IMR-90 (cell line): ENCODE data around the gene ABI3BP. TPM values are rescaled to one million over a fixed set of nuclear protein-coding genes. Genes with fewer than 3 reads are reported as not detected.

Experiments used
- ATAC-seq: fragments of 200-7000 bp; cut with Tn5 transposase; 2 replicates; pipeline ENCODE4 v1.9.1; 2020; ENCODE audit warnings: low read depth, mild to moderate bottlenecking, moderate library complexity
- BruUV-seq: library from RNA; stranded (reverse); fragments of 400-500 nt; replicated peaks from 2 replicates; lab custom pipeline; 2021; lab: Mats Ljungman, UMichigan
- CTCF ChIA-PET: fragments of 300-600 bp; formaldehyde crosslinking; extraction: SDS; loops from one replicate; lab custom pipeline; 2021; ENCODE audit warnings: antibody characterized with exemption; lab: Yijun Ruan, JAX
- POLR2A ChIA-PET: fragments of 300-600 bp; sonication (Branson Sonifier 250); formaldehyde crosslinking; loops from one replicate; lab custom pipeline; 2022; ENCODE audit warnings: antibody characterized with exemption; ENCODE audit not compliant: unreplicated experiment; lab: Charles Lee
- DNase-seq: peaks from one replicate; pipeline ENCODE4 v3.0.0; 2013
- H2AFZ ChIP-seq: replicated peaks from 2 replicates; pipeline ENCODE3; 2013; ENCODE audit warnings: low read length, mild to moderate bottlenecking; ENCODE audit not compliant: poor library complexity
- H2AK5ac ChIP-seq: 2 replicates; pipeline ENCODE4 v1.6.1; 2013; ENCODE audit warnings: low read depth, low read length, inconsistent platforms
- H2AK9ac ChIP-seq: replicated peaks from 2 replicates; pipeline ENCODE3; 2013; ENCODE audit warnings: mild to moderate bottlenecking, low read depth, low read length, moderate library complexity; ENCODE audit not compliant: poor library complexity
- H2BK120ac ChIP-seq: 2 replicates; pipeline ENCODE4 v1.6.1; 2013; ENCODE audit warnings: low read depth, low read length, inconsistent platforms
- H2BK15ac ChIP-seq: 3 replicates; pipeline ENCODE4 v1.6.1; 2013; ENCODE audit warnings: low read depth, low read length, inconsistent platforms
- H2BK20ac ChIP-seq: 2 replicates; pipeline ENCODE4 v1.6.1; 2013; ENCODE audit warnings: low read depth, mild to moderate bottlenecking, inconsistent platforms, low read length, moderate library complexity
- H2BK5ac ChIP-seq: 2 replicates; pipeline ENCODE4 v1.6.1; 2013; ENCODE audit warnings: mild to moderate bottlenecking, low read depth, low read length, inconsistent platforms; ENCODE audit not compliant: poor library complexity, severe bottlenecking
- H3K14ac ChIP-seq: replicated peaks from 2 replicates; pipeline ENCODE4 v1.6.1; 2013; ENCODE audit warnings: low read depth, low read length, inconsistent platforms
- H3K18ac ChIP-seq: 2 replicates; pipeline ENCODE4 v1.6.1; 2013; ENCODE audit warnings: low read depth, low read length, control low read depth
- H3K23ac ChIP-seq: 2 replicates; pipeline ENCODE4 v1.6.1; 2013; ENCODE audit warnings: low read depth, low read length, inconsistent platforms
- H3K27ac ChIP-seq: 2 replicates; pipeline ENCODE4 v1.5.1; 2013; ENCODE audit warnings: mild to moderate bottlenecking, control low read depth, low read length; ENCODE audit not compliant: insufficient read depth
- H3K27me3 ChIP-seq: 2 replicates; pipeline ENCODE4 v1.6.1; 2013; ENCODE audit warnings: low read length; ENCODE audit not compliant: control insufficient read depth, insufficient read depth
- H3K36me3 ChIP-seq: 2 replicates; pipeline ENCODE4 v1.6.1; 2013; ENCODE audit warnings: low read length, mixed read lengths; ENCODE audit not compliant: control insufficient read depth, insufficient read depth
- H3K4ac ChIP-seq: 2 replicates; pipeline ENCODE4 v1.6.1; 2013; ENCODE audit warnings: low read depth, low read length, inconsistent platforms
- H3K4me1 ChIP-seq: 2 replicates; pipeline ENCODE4 v1.6.1; 2013; ENCODE audit warnings: low read length, mixed read lengths; ENCODE audit not compliant: control insufficient read depth, insufficient read depth
- H3K4me2 ChIP-seq: 2 replicates; pipeline ENCODE4 v1.6.1; 2013; ENCODE audit warnings: low read depth, mild to moderate bottlenecking, control low read depth, low read length, moderate library complexity
- H3K4me3 ChIP-seq: 2 replicates; pipeline ENCODE4 v1.5.1; 2013; ENCODE audit warnings: low read depth, mild to moderate bottlenecking, control low read depth, low read length, moderate library complexity; ENCODE audit not compliant: insufficient read depth
- H3K56ac ChIP-seq: 2 replicates; pipeline ENCODE4 v1.6.1; 2013; ENCODE audit warnings: low read length, inconsistent platforms; ENCODE audit not compliant: insufficient read depth; ENCODE audit errors: extremely low read depth
- H3K79me1 ChIP-seq, 2 experiments: 2 replicates each; pipeline ENCODE4 v1.6.1; 2013; ENCODE audit warnings: low read length in 2 of 2, inconsistent platforms in 1 of 2, low read depth in 1 of 2
- H3K9ac ChIP-seq: 2 replicates; pipeline ENCODE4 v1.6.1; 2013; ENCODE audit warnings: low read depth, low read length, control low read depth
- H3K9me1 ChIP-seq: 2 replicates; pipeline ENCODE4 v1.6.1; 2013; ENCODE audit warnings: low read length, inconsistent platforms; ENCODE audit not compliant: insufficient read depth
- H3K9me3 ChIP-seq: 2 replicates; pipeline ENCODE4 v1.6.1; 2013; ENCODE audit warnings: low read length; ENCODE audit not compliant: control insufficient read depth, insufficient read depth
- H4K20me1 ChIP-seq: 2 replicates; pipeline ENCODE4 v1.6.1; 2013; ENCODE audit warnings: low read length, inconsistent platforms; ENCODE audit not compliant: insufficient read depth
- H4K5ac ChIP-seq: 2 replicates; pipeline ENCODE4 v1.6.1; 2013; ENCODE audit warnings: mild to moderate bottlenecking, low read depth, low read length, control low read depth
- H4K8ac ChIP-seq, 2 experiments: 2 replicates each; pipeline ENCODE4 v1.6.1; 2013; ENCODE audit warnings: low read depth in 2 of 2, low read length in 2 of 2, control low read depth in 1 of 2, inconsistent platforms in 1 of 2
- H4K91ac ChIP-seq: 2 replicates; pipeline ENCODE4 v1.6.1; 2013; ENCODE audit warnings: low read depth, low read length, inconsistent platforms; ENCODE audit not compliant: insufficient read depth
- BHLHE40 ChIP-seq: fragments of 150-350 bp; IDR thresholded peaks from 2 replicates; pipeline ENCODE4 v1.6.1; 2016; ENCODE audit warnings: mild to moderate bottlenecking, low read depth, low read length
- CEBPB ChIP-seq: IDR thresholded peaks from 2 replicates; pipeline ENCODE4 v1.6.1; 2012; ENCODE audit warnings: low read depth, low read length, improper control_type of control experiment
- CTCF ChIP-seq: conservative IDR thresholded peaks from 2 replicates; pipeline ENCODE4 v1.5.1; 2012; ENCODE audit warnings: mild to moderate bottlenecking, low read depth, low read length, improper control_type of control experiment
- MAFK ChIP-seq: IDR thresholded peaks from 2 replicates; pipeline ENCODE4 v1.6.1; 2012; ENCODE audit warnings: low read depth, low read length, improper control_type of control experiment
- MAZ ChIP-seq: IDR thresholded peaks from 2 replicates; pipeline ENCODE4 v1.6.1; 2012; ENCODE audit warnings: low read depth, mild to moderate bottlenecking, low read length, improper control_type of control experiment, moderate library complexity, borderline replicate concordance
- NFE2L2 ChIP-seq: fragments of 150-350 bp; IDR thresholded peaks from 2 replicates; pipeline ENCODE4 v1.6.1; 2016; ENCODE audit warnings: low read depth, mild to moderate bottlenecking, low read length
- RAD21 ChIP-seq: IDR thresholded peaks from 2 replicates; pipeline ENCODE4 v1.6.1; 2012; ENCODE audit warnings: low read length, improper control_type of control experiment
- RCOR1 ChIP-seq: IDR thresholded peaks from 2 replicates; pipeline ENCODE4 v1.6.1; 2012; ENCODE audit warnings: mild to moderate bottlenecking, low read length, improper control_type of control experiment; ENCODE audit not compliant: insufficient replicate concordance
- SMC3 ChIP-seq: fragments of 150-350 bp; IDR thresholded peaks from 2 replicates; pipeline ENCODE4 v1.6.1; 2016; ENCODE audit warnings: low read depth, mild to moderate bottlenecking, antibody characterized with exemption, low read length, moderate library complexity
- WGBS, 2 experiments: methylation state at CpG; one replicate each; pipeline versions ENCODE4 v1.1.5 to v1.1.7; 2013; ENCODE audit warnings: missing lambda C conversion rate in 2 of 2; ENCODE audit not compliant: insufficient read length in 1 of 2; ENCODE audit errors: extremely low coverage in 2 of 2; 5-methylcytosine and 5-hydroxymethylcytosine counted together
- dilution Hi-C: fragments of 300-500 bp; cut with HindIII; formaldehyde crosslinking; loops from one replicate; pipeline ENCODE4 v1.14.3; 2018; ENCODE audit warnings: low sequenced_read_pairs; ENCODE audit not compliant: unreplicated experiment
- in situ Hi-C: fragments of 300-500 bp; cut with MboI; formaldehyde crosslinking; loops from 3 replicates; pipeline ENCODE4 v1.14.3; 2019; ENCODE audit warnings: low sequenced_read_pairs, inconsistent platforms, mixed read lengths
- intact Hi-C: fragments of 100-400 bp; cut with micrococcal nuclease; formaldehyde crosslinking; loops from 2 replicates; pipeline ENCODE4 v1.10.0; 2022
- polyA plus RNA-seq, 3 experiments: library from polyadenylated mRNA; depleted of rRNA; stranded (reverse); fragments of >200 nt; gene quantifications; 2 replicates each; pipeline ENCODE4 v1.2.3, GENCODE V29; 2012; ENCODE audit warnings: low replicate concordance in 1 of 3
- total RNA-seq: library from RNA; depleted of rRNA; stranded (reverse); fragments of >200 nt; gene quantifications from 2 replicates; pipeline ENCODE4 v1.2.3, GENCODE V29; 2012

ABI3BP gene
- total and polyA plus RNA-seq, 2 of the 4 experiments (the other 2 are of a cell fraction): 3.0 to 26.7 TPM

- Histone ChIP-seq H3K23ac (no peak overlapping the region), H3K79me1 (no peaks in the 10 kb centered on the region), H3K4me3 (no peak overlapping the region), H2AK5ac (no peak overlapping the region), H3K4ac (no peak overlapping the region), H4K5ac (no peak overlapping the region), H3K14ac (no peak overlapping the region), H2BK5ac (no peak overlapping the region), H2AK9ac (no peak overlapping the region), H2AFZ (no peak overlapping the region), H3K9ac (no peak overlapping the region), H3K9me1 (no peaks in the 10 kb centered on the region), H3K36me3 (no peaks in the 10 kb centered on the region), H4K91ac (no peak overlapping the region), H4K8ac (no peak overlapping the region), H4K20me1 (no peaks in the 10 kb centered on the region), H3K4me1 (no peaks in the 10 kb centered on the region), H2BK15ac (no peak overlapping the region), H3K27ac (no peak overlapping the region), H2BK120ac (no peak overlapping the region), H3K9me3 (no peaks in the 10 kb centered on the region), H2BK20ac (no peak overlapping the region), H3K4me2 (no peak overlapping the region), H3K27me3 (no peaks in the 10 kb centered on the region), H3K56ac (no peak overlapping the region), H3K18ac (no peak overlapping the region)
- ATAC-seq (peak; percentile 77), DNase-seq (peak; percentile 82)
- CTCF ChIA-PET: interaction anchor here (4.2 kb wide), 1 partner anchor 305 kb away, joined by 30 read pairs; no protein-coding TSS in a partner anchor
- POLR2A ChIA-PET: no interaction called here
- TF ChIP-seq SMC3 (peak; percentile 74), NFE2L2 (peak; percentile 23; the same call in 1 of the 2 replicates), MAFK (peak; percentile 60; the same call in 1 of the 2 replicates), RCOR1 (no peak), BHLHE40 (0 out of 2 replicates have a peak, but pooled peaks have one; percentile 31), CEBPB (no peak), RAD21 (peak; percentile 75), CTCF (peak; percentile 66), MAZ (no peak)
- no CpG with 5 or more reads among the region's 2 CpGs for WGBS, 2 experiments
- dilution Hi-C loops (no loop called here), intact Hi-C loops (loop anchor here (2.0 to 10.0 kb wide), 4 partner anchors 154 to 674 kb away; partner anchors contain the start of gene TRMT10C), in situ Hi-C loops (loop anchor here (5.0 kb wide), 1 partner anchor 301 kb away; no protein-coding TSS in a partner anchor)
- BruUV-seq: no TSS peak
Measured at GRCh38 chr3:100891033-100891432, 102.2 kb downstream of the ABI3BP start.
